SKM-1 (cell line): ENCODE measurements around the gene TPP1.

Experiments
- DNase-seq: peaks from one replicate; lab custom pipeline; 2025; ENCODE audit not compliant: unreplicated experiment; lab: John Stamatoyannopoulos, UW

TPP1 gene

GRCh38 chr11:6612213-6613041 lies 6.8 kb downstream of the TPP1 start, which contains the start of gene TAF10:
TAF10 (minus strand) TSS chr11:6612216; CDS start chr11:6612189, 27 bp downstream.
- DNase-seq, result peak; percentile 87

GRCh38 chr11:6611963-6612212 lies 7.3 kb downstream of the TPP1 start:
- no peak for DNase-seq

GRCh38 chr11:6611092-6611962 lies 7.9 kb downstream of the TPP1 start:
- no peak for DNase-seq

- DNase-seq, result no peak
Measured at GRCh38 chr11:6610591-6610990, 8.6 kb downstream of the TPP1 start.

- no peak for DNase-seq
Measured at GRCh38 chr11:6609502-6610015, 9.7 kb downstream of the TPP1 start.

GRCh38 chr11:6608726-6609501 lies 10.3 kb downstream of the TPP1 start:
- no peak for DNase-seq

GRCh38 chr11:6608011-6608410 lies 11.2 kb downstream of the TPP1 start:
- no peak for DNase-seq

GRCh38 chr11:6607190-6607795 lies 11.9 kb downstream of the TPP1 start:
- no peak for DNase-seq

GRCh38 chr11:6606471-6607189 lies 12.6 kb downstream of the TPP1 start:
- peak; percentile 4 for DNase-seq

- DNase-seq, result no peak
Measured at GRCh38 chr11:6604790-6605189, 14.4 kb downstream of the TPP1 start.

- DNase-seq, result peak; percentile 9
Measured at GRCh38 chr11:6604081-6604626, 15.1 kb downstream of the TPP1 start.

GRCh38 chr11:6603287-6604080 lies 15.7 kb downstream of the TPP1 start, which contains the start of the genes ILK and RRP8:
ILK (plus strand) TSS chr11:6603774; CDS start chr11:6604272, 498 bp downstream.
RRP8 (minus strand) TSS chr11:6603616; CDS start chr11:6603502, 114 bp downstream.
- peak; percentile 80 for DNase-seq

GRCh38 chr11:6602096-6602940 lies 16.9 kb downstream of the TPP1 start:
- DNase-seq, result no peak

GRCh38 chr11:6601041-6601461 lies 18.2 kb downstream of the TPP1 start:
- DNase-seq, result no peak

GRCh38 chr11:6599881-6600390 lies 19.3 kb downstream of the TPP1 start:
- DNase-seq, result no peak

GRCh38 chr11:6599449-6599848 lies 19.8 kb downstream of the TPP1 start:
- no peak for DNase-seq

GRCh38 chr11:6598555-6598954 lies 20.7 kb downstream of the TPP1 start:
- DNase-seq, result no peak
